SK-N-SH treated with all-trans-retinoic acid at 6 μM for 48 hours (cell line): ENCODE measurements around the gene SEPTIN5.

Source experiments
- CREB5 ChIP-seq: fragments of 250-450 bp; sonication (Bioruptor Pico); IDR thresholded peaks from 2 replicates; pipeline ENCODE4 v1.5.1; 2020; ENCODE audit warnings: low read depth, mild to moderate bottlenecking, moderate library complexity
- OSR1 ChIP-seq: fragments of 250-450 bp; sonication (Bioruptor Pico); IDR thresholded peaks from 2 replicates; pipeline ENCODE4 v1.8.0; 2022; ENCODE audit warnings: moderate library complexity, mild to moderate bottlenecking, inconsistent platforms
- RARB ChIP-seq: fragments of 250-450 bp; sonication (Bioruptor Pico); IDR thresholded peaks from 2 replicates; pipeline ENCODE4 v1.8.0; 2021; ENCODE audit warnings: mild to moderate bottlenecking, moderate library complexity
- SNAI2 ChIP-seq: fragments of 250-450 bp; sonication (Bioruptor Pico); IDR thresholded peaks from 2 replicates; pipeline ENCODE4 v1.5.0; 2020; ENCODE audit warnings: mild to moderate bottlenecking, moderate library complexity
- ZFP3 ChIP-seq: fragments of 250-450 bp; sonication (Bioruptor Pico); IDR thresholded peaks from 2 replicates; pipeline ENCODE4 v1.5.0; 2020; ENCODE audit warnings: mild to moderate bottlenecking, moderate library complexity
- ZFP30 ChIP-seq: fragments of 450-650 bp; formaldehyde crosslinking; IDR thresholded peaks from 2 replicates; pipeline ENCODE4 v1.5.0; 2022; ENCODE audit warnings: mild to moderate bottlenecking, moderate library complexity
- ZNF565 ChIP-seq: fragments of 450-650 bp; formaldehyde crosslinking; conservative IDR thresholded peaks from 2 replicates; pipeline ENCODE4 v1.5.0; 2020; ENCODE audit warnings: low read depth, mild to moderate bottlenecking, moderate library complexity

GRCh38 chr22:19674129-19674928 lies 40.0 kb upstream of the SEPTIN5 start:
- TF ChIP-seq SNAI2 (CRISPR knock-in tag) (no peak), OSR1 (CRISPR knock-in tag) (no peak), ZFP3 (CRISPR knock-in tag) (no peak), CREB5 (CRISPR knock-in tag) (no peak), ZNF565 (CRISPR knock-in tag) (no peak), RARB (CRISPR knock-in tag) (no peak), ZFP30 (CRISPR knock-in tag) (no peak)
